SK-N-SH (cell line): ENCODE results near the gene UBE2I.

Source experiments
- ELF1 ChIP-seq: IDR thresholded peaks from 2 replicates; pipeline ENCODE4 v1.4.0; 2012
- MAX ChIP-seq: IDR thresholded peaks from 2 replicates; pipeline ENCODE4 v1.4.0; 2012; ENCODE audit warnings: low read depth
- NFIC ChIP-seq: IDR thresholded peaks from 2 replicates; pipeline ENCODE4 v1.4.0; 2012; ENCODE audit warnings: borderline replicate concordance
- POLR2AphosphoS5 ChIP-seq: IDR thresholded peaks from 2 replicates; pipeline ENCODE4 v1.6.1; 2012; ENCODE audit warnings: low read depth, low read length
- REST ChIP-seq: IDR thresholded peaks from 2 replicates; pipeline ENCODE4 v1.6.1; 2012; ENCODE audit warnings: mild to moderate bottlenecking, low read depth, low read length, moderate library complexity
- USF2 ChIP-seq: fragments of 150-350 bp; IDR thresholded peaks from 2 replicates; pipeline ENCODE4 v1.6.1; 2017; ENCODE audit warnings: antibody characterized with exemption, low read length, low read depth, borderline replicate concordance
- TF ChIP-seq, protein P1 (sequence below): fragments of 200-600 bp; sonication (generic); IDR thresholded peaks from 2 replicates; pipeline ENCODE4 v1.6.1; 2017; ENCODE audit warnings: antibody characterized with exemption, mild to moderate bottlenecking, moderate library complexity
- TF ChIP-seq, protein P2 (sequence below): fragments of 150-350 bp; IDR thresholded peaks from 2 replicates; pipeline ENCODE4 v1.6.1; 2016; ENCODE audit warnings: mild to moderate bottlenecking, low read depth, low read length

DNA sequence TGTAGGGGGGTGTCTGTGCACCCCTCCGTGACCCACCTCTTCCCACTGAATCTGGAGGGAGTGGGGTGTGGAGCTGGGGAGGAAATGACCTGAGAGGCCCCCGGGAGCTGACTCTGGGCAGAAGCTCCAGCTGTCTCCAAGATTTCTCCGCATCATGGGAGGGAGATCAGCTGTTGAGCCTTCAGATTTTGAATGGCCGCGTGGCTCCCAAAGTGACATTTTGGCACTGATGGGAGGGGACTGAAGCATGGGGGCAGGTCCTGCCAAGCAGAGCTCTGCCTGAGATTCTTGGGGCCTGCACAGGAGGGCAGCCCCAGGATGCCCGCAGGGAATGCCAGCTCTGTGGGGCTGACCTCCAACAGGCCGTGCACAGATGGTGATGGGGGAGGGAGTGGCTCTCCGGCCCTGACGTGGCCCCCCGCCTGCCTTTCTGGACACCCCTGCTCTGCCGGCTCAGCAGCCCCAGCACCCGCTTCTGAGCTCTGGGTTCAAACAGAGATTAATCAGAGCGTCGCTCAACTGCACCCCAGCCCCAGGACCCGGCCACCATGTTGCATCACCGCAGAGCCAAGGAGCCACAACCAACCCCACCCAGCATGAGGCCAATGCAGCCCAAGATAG lies 25.3 kb upstream of the UBE2I start:
- TF ChIP-seq, protein P1, sequence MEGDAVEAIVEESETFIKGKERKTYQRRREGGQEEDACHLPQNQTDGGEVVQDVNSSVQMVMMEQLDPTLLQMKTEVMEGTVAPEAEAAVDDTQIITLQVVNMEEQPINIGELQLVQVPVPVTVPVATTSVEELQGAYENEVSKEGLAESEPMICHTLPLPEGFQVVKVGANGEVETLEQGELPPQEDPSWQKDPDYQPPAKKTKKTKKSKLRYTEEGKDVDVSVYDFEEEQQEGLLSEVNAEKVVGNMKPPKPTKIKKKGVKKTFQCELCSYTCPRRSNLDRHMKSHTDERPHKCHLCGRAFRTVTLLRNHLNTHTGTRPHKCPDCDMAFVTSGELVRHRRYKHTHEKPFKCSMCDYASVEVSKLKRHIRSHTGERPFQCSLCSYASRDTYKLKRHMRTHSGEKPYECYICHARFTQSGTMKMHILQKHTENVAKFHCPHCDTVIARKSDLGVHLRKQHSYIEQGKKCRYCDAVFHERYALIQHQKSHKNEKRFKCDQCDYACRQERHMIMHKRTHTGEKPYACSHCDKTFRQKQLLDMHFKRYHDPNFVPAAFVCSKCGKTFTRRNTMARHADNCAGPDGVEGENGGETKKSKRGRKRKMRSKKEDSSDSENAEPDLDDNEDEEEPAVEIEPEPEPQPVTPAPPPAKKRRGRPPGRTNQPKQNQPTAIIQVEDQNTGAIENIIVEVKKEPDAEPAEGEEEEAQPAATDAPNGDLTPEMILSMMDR, result no peak
- TF ChIP-seq POLR2AphosphoS5 (no peak), MAX (no peak), REST (no peak), ELF1 (no peak), NFIC (no peak), USF2 (no peak)
- TF ChIP-seq, protein P2, sequence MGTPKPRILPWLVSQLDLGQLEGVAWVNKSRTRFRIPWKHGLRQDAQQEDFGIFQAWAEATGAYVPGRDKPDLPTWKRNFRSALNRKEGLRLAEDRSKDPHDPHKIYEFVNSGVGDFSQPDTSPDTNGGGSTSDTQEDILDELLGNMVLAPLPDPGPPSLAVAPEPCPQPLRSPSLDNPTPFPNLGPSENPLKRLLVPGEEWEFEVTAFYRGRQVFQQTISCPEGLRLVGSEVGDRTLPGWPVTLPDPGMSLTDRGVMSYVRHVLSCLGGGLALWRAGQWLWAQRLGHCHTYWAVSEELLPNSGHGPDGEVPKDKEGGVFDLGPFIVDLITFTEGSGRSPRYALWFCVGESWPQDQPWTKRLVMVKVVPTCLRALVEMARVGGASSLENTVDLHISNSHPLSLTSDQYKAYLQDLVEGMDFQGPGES, result no peak
